ENCODE measurements around the gene ARFGEF3.

DNA sequence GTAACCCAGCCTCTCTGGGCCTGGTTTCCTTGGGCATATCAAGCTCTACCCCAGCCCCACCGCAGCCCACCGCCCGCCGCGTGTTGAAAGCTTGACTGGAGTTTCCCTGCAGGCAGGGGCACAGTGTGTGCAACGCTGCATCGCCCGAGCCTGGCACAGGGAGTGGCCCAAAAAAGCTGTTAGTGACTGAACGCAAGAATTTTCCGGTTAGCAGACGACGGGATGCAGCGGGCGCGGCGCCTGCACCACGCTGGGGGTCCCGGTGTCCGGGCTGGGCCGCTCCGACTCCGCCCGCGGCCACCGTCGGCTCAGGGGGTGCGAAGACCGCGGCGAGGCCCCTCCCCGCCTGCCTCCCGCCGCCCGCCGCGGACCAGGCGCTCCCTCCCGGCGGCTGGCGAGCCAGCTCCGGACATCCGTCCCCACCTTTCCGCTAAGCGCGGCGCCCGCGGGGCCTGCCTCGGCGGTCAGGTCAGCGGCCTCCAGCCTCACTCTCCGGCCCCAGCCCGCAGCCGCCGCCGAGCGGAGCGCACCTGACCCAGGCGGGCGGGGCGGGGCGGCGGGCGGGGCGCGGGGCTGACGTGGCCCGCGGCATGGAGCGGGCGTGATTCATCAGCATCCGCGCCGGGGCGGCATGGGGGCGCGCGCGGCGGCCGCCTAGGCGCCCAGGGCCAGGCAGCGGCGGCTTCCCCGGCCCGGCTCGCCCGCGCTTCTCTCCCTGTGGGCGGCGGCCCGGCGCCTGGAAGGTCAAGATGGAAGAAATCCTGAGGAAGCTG lies at the start of gene ARFGEF3:
- TF ChIP-seq, protein P1, sequence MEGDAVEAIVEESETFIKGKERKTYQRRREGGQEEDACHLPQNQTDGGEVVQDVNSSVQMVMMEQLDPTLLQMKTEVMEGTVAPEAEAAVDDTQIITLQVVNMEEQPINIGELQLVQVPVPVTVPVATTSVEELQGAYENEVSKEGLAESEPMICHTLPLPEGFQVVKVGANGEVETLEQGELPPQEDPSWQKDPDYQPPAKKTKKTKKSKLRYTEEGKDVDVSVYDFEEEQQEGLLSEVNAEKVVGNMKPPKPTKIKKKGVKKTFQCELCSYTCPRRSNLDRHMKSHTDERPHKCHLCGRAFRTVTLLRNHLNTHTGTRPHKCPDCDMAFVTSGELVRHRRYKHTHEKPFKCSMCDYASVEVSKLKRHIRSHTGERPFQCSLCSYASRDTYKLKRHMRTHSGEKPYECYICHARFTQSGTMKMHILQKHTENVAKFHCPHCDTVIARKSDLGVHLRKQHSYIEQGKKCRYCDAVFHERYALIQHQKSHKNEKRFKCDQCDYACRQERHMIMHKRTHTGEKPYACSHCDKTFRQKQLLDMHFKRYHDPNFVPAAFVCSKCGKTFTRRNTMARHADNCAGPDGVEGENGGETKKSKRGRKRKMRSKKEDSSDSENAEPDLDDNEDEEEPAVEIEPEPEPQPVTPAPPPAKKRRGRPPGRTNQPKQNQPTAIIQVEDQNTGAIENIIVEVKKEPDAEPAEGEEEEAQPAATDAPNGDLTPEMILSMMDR (IDR thresholded peaks at IDR 0.05) = no peak
- TF ChIP-seq EZH2 (IDR thresholded peaks at IDR 0.05) = no peak
